ENCODE measurements around the gene NTPCR.

Gene NTPCR

GRCh38 chr1:233019778-233020325 is 69.4 kb downstream of the NTPCR start:
- no peak for DNase-seq

GRCh38 chr1:233020426-233020825 is 70.0 kb downstream of the NTPCR start:
- no peak for DNase-seq

- DNase-seq = no peak
Measured at GRCh38 chr1:233022246-233022645, 71.8 kb downstream of the NTPCR start.

- no peak for DNase-seq
Measured at GRCh38 chr1:233024199-233024598, 73.8 kb downstream of the NTPCR start.

GRCh38 chr1:233025157-233025556 is 74.7 kb downstream of the NTPCR start:
- DNase-seq = no peak

GRCh38 chr1:233025567-233025966 is 75.2 kb downstream of the NTPCR start:
- DNase-seq = no peak

- no peak for DNase-seq
Measured at GRCh38 chr1:233027046-233027445, 76.6 kb downstream of the NTPCR start.

- DNase-seq = no peak
Measured at GRCh38 chr1:233031521-233031920, 81.1 kb downstream of the NTPCR start.

DNA sequence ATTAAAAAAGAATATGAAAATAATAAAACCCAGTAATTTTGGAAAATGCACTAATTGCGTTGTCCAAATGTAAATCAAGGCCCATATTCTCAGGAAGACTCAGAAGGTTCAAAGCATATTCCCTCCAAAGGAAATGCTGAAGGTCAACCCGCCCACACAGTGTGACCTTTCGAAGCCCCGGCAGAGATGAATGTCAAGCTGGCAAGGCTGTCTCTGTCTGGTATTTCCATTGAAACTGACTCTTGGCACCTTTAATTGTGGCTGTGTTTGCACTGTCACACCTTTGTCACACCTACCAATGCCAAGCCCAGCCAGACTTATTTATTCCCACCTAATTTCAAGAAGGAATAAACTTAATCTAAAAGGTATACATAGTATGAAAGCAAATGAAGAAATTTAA is 82.5 kb downstream of the NTPCR start:
- no peak for DNase-seq

- no peak for DNase-seq
Measured at GRCh38 chr1:233033361-233033760, 83.0 kb downstream of the NTPCR start.

Data from CD4-positive, alpha-beta T cell treated with Interleukin-15 for 1 hour (primary cell).